Fibroblast of pulmonary artery (primary cell): ENCODE data around the gene FBXW5.

Experiments used
- DNase-seq: peaks from one replicate; pipeline ENCODE4 v3.0.0-alpha.2; 2010; ENCODE audit warnings: low read depth
- H3K4me3 ChIP-seq: replicated peaks from 2 replicates; pipeline ENCODE4 v1.5.1; 2011; ENCODE audit warnings: low read depth, mild to moderate bottlenecking, control low read depth, low read length, moderate library complexity
- CTCF ChIP-seq: IDR thresholded peaks from 2 replicates; pipeline ENCODE4 v1.5.1; 2011; ENCODE audit warnings: mild to moderate bottlenecking, control low read depth, low read length, inconsistent platforms; ENCODE audit errors: missing control alignments

FBXW5 gene

GRCh38 chr9:136971746-136972145 lies 27.2 kb upstream of the FBXW5 start:
- DNase-seq, result no peak
- TF ChIP-seq CTCF, result no peak
- no peak overlapping the region for H3K4me3 ChIP-seq

- DNase-seq, result no peak
- TF ChIP-seq CTCF, result no peak
- no peak overlapping the region for H3K4me3 ChIP-seq
Observed at GRCh38 chr9:136970361-136970760, 25.8 kb upstream of the FBXW5 start.

- no peak overlapping the region for H3K4me3 ChIP-seq
- no peak for TF ChIP-seq CTCF
- DNase-seq, result no peak
Observed at GRCh38 chr9:136969774-136970173, 25.2 kb upstream of the FBXW5 start.

GRCh38 chr9:136969150-136969549 lies 24.6 kb upstream of the FBXW5 start:
- no peak for TF ChIP-seq CTCF
- no peak overlapping the region for H3K4me3 ChIP-seq
- DNase-seq, result no peak

- TF ChIP-seq CTCF, result no peak
- DNase-seq, result no peak
- no peak overlapping the region for H3K4me3 ChIP-seq
Observed at GRCh38 chr9:136968333-136969127, 24.0 kb upstream of the FBXW5 start.

GRCh38 chr9:136965771-136966484 lies 21.4 kb upstream of the FBXW5 start:
- DNase-seq, result no peak
- H3K4me3 ChIP-seq, result no peak overlapping the region
- no peak for TF ChIP-seq CTCF
